Activated CD4-positive, CD25-positive, alpha-beta regulatory T cell (primary cell): Measurements from ENCODE around the gene PTPRH.
A peak's percentile ranks its signal among the peaks of the same experiment; 100 is the strongest.

ENCODE experiments used
- DNase-seq, 4 experiments: peaks; one replicate each; lab custom pipeline; 2025; lab: John Stamatoyannopoulos, UW

Gene PTPRH, protein sequence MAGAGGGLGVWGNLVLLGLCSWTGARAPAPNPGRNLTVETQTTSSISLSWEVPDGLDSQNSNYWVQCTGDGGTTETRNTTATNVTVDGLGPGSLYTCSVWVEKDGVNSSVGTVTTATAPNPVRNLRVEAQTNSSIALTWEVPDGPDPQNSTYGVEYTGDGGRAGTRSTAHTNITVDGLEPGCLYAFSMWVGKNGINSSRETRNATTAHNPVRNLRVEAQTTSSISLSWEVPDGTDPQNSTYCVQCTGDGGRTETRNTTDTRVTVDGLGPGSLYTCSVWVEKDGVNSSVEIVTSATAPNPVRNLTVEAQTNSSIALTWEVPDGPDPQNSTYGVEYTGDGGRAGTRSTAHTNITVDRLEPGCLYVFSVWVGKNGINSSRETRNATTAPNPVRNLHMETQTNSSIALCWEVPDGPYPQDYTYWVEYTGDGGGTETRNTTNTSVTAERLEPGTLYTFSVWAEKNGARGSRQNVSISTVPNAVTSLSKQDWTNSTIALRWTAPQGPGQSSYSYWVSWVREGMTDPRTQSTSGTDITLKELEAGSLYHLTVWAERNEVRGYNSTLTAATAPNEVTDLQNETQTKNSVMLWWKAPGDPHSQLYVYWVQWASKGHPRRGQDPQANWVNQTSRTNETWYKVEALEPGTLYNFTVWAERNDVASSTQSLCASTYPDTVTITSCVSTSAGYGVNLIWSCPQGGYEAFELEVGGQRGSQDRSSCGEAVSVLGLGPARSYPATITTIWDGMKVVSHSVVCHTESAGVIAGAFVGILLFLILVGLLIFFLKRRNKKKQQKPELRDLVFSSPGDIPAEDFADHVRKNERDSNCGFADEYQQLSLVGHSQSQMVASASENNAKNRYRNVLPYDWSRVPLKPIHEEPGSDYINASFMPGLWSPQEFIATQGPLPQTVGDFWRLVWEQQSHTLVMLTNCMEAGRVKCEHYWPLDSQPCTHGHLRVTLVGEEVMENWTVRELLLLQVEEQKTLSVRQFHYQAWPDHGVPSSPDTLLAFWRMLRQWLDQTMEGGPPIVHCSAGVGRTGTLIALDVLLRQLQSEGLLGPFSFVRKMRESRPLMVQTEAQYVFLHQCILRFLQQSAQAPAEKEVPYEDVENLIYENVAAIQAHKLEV

DNA sequence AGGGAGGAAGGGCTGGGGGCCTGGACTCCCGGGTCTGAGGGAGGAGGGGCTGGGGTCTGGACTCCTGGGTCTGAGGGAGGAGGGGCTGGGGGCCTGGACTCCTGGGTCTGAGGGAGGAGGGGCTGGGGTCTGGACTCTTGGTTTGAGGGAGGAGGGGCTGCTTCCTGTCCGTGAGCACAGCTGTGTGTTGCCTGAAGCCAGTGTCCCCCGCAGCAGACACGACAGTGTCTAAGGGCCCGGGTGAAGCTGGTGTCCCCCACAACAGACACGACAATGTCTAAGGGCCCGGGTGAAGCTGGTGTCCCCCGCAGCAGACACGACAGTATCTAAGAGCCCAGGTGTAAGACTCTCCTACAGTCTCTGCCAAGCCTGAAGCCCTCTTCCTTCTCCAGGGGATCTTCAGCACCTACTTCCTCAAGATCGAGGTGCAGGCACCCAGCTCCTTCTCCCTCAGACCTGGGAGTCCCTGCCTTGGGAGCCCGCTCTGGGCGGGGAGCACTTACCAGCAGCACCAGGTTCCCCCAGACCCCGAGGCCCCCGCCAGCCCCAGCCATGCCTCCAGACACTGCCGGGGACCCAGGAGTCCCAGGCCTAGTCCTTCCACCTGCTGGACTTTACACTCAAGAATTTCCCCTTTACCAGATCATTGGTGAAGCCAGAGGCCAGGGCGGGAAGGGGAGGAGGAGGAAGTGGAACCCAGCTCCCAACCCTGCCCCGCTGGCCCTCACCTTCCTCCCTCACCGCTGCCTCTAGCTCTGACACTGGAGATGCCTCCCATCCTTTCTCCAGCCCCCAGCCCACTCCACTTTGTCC is at the start of gene PTPRH:
Gene PTPRH, minus strand, starts transcription at position 622 of the 813 bp plus-strand sequence. Its CDS starts 68 bp downstream, at position 554.
- peak in 3 of 4 experiments; percentile 25 to 42 (median 38) for DNase-seq

DNA sequence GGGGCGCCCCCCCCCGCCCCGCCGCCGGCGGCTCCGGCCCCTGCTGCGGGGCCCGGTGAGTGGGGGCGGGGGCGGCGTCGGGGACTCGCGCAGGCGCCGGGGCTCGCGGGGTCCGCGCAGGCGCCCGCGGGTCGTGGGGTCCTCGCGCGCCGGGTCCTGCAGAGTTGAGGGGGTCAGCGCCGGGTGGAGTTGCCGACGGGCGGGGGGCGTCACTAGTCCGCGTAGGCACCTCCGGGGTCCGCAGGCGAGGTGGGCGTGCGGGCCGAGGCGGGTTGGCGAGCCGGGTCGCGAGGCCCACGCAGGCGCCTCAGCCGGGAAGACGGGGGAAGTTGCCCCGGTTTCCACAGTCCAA is 49.2 kb upstream of the PTPRH start:
- peak in 1 of 4 experiments; percentile 52 for DNase-seq

DNA sequence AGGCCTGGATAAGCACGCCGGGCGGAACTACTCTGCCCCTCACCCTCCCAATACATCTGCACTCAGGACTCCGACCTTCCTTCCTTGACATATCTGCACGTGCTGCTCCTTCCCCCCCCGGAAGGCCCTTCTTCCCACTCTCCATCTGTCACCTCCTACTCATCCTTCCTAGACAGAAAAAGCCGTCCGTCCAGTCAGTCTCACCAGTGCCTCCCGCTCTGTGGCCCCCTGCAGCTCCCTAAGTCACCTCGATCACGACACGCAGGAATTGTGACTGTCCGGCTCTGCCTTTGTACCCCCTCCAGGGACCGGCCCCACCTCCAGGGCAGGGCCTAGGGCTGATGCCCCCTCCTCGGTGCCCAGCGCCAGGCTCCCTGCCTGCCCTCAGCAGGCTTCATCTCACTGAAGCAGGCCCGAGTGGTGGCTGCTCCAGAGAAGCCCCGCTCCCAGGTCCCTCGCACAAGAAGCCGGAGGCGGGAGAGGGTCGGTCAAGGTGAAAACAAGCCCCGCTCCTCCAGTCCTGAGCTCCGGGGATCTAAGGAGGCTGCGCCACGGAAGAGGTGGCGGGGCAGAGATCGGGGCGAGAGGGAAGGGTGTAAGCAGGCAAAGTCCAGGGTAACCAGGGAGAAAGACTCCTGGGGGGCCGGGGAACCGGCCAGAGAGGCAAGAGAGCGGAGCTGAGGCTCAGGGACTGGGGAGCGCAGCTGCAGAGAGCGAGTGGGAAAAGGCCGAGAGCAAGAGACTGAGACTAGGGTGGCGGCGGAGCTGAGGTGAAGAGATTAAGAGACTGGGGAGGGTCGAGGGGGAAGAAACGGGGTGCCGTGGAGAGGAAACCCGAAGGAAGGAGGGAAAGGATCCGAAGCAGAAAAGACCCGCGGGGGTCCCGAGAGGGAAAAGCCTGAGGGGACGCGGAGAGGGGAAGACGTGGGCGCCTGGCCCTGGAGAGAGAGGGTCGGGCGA is 48.4 kb upstream of the PTPRH start:
- no peak for DNase-seq

GRCh38 chr19:55256562-55257460 is 47.5 kb upstream of the PTPRH start:
- DNase-seq: no peak

DNA sequence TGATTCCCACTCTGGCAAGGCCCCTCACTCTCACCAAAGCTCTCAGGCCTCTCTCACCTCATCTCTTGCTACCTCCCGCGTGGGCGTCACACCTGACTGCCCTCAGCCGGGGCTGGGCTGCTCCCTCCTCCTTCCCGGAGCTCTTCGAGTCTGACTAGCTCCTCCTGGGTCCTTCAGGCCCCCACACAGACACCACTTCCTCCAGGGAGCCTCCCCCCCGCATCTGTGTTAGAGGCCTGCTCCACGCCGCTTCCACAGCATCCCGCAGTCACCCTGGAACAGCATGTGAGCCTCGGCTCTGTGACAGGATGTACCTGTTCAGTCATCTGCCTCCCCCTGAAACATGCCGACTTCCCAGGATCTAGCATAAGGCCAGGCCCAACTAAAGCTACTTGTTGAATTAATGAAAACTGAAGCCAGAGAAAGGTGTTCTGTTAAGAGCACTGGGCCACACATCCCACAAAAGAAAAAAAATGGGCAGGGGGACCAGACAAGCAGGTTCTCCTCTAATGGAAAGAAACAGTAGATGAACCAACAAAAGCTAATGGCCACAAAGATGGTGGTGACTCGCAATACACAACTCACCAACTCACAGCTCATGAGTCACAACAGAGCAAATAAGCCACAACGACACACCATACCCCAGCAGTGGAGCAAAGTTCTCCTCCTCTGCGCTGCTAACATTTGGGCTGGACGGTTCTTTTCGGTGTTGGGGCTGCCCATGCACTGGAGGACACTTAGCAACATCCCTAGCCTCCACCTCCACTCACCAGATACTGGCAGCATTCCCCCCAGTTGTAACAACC is 46.5 kb upstream of the PTPRH start:
- peak in 1 of 4 experiments; percentile 18 for DNase-seq

DNA sequence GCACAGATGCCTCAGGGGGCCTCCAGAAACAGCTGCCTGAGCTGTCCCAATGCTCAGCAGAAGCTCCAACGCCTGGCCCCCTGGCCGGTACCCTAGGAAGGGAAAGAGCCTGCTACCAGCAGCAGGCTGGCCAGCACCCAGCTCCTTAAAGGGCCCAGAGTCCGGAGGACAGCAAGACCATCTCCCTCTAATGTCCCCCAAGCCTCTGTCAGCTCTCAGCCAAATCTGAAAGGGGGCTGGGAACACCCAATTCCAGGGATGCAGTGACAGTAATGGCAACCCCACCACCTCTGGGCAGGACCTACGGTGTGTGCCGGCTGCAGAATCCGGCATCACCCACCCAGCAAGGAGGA is 45.3 kb upstream of the PTPRH start:
- no peak for DNase-seq

GRCh38 chr19:55253842-55254624 is 44.7 kb upstream of the PTPRH start:
- DNase-seq: peak in 3 of 4 experiments; percentile 32 to 57 (median 41)

GRCh38 chr19:55252760-55253663 is 43.7 kb upstream of the PTPRH start:
- no peak for DNase-seq

GRCh38 chr19:55251341-55252081 is 42.2 kb upstream of the PTPRH start:
- DNase-seq: no peak

- no peak for DNase-seq
Observed at GRCh38 chr19:55250262-55251036, 41.1 kb upstream of the PTPRH start.

GRCh38 chr19:55249841-55250240 is 40.5 kb upstream of the PTPRH start:
- no peak for DNase-seq

DNA sequence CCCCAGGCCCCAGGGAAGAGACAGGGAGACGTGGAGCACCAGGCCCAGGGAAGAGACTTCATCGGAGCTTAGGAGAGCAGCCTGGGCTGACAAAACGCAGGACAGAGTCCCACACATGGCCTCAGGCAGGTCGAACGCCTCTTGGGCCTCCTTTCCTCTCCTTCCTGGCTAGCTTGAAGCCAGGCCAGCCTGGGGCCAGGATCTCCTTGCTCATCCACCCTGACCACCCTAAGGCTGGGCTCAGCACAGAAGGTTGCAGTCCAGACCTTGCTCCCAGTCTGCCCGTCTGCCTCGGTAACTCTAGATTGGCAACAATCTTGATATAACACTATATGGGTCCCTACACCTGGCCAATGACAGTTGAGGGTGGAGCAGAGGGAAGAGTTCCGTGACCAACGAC is 39.4 kb upstream of the PTPRH start:
- DNase-seq: no peak

DNA sequence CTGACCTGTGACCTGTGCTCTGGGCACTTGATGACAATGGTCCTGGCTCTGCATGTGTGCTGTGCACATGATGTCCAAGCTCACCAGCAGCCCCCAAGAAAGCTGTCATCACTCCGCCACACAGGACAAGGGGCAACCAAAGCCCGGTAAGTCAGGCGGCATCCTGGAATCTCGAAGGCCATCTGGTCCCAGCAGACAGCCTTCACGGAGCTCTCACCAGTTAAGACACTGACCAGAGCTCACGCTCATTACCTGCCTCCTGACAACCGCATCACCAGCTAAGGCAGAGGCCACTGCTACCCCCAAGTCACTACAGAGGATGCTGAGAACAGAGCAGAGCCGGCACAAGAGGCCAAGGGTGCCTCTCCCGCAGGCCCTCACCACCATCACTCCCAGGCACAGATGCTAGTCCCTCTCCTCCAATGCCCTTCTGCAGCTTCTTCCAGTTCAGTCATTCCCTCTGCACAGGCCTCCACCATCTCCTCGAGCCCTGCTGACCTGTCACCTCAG is 38.9 kb upstream of the PTPRH start:
- DNase-seq: no peak

GRCh38 chr19:55247621-55248099 is 38.4 kb upstream of the PTPRH start:
- DNase-seq: no peak
